Nephron (organoid): Measurements from ENCODE around the gene SLC1A6.

Experiments used
- H3K27ac Mint-ChIP-seq, 3 experiments: 2 replicates each; pipeline ENCODE4 v1.8.0; 2020; ENCODE audit warnings: mixed read lengths in 3 of 3, mild to moderate bottlenecking in 2 of 3, moderate library complexity in 1 of 3
- H3K27me3 Mint-ChIP-seq: 2 replicates; pipeline ENCODE4 v1.8.0; 2021; ENCODE audit warnings: low read depth, mild to moderate bottlenecking, moderate library complexity, mixed read lengths
- H3K36me3 Mint-ChIP-seq: 2 replicates; pipeline ENCODE4 v1.8.0; 2020; ENCODE audit warnings: low read depth, mixed read lengths
- H3K4me1 Mint-ChIP-seq: 2 replicates; pipeline ENCODE4 v1.8.0; 2020; ENCODE audit warnings: mixed read lengths
- H3K4me3 Mint-ChIP-seq, 3 experiments: 2 replicates each; pipeline ENCODE4 v1.8.0; 2020; ENCODE audit warnings: mild to moderate bottlenecking in 3 of 3, mixed read lengths in 3 of 3, moderate library complexity in 2 of 3
- H3K9me3 Mint-ChIP-seq: 2 replicates; pipeline ENCODE4 v1.8.0; 2020; ENCODE audit warnings: mixed read lengths
- CTCF ChIP-seq, 3 experiments: fragments of 200-600 bp; sonication (generic); IDR thresholded peaks; one replicate each; pipeline ENCODE4 v1.5.0; 2021; ENCODE audit warnings: antibody characterized with exemption in 3 of 3; ENCODE audit not compliant: unreplicated experiment in 3 of 3

The SLC1A6 gene

DNA sequence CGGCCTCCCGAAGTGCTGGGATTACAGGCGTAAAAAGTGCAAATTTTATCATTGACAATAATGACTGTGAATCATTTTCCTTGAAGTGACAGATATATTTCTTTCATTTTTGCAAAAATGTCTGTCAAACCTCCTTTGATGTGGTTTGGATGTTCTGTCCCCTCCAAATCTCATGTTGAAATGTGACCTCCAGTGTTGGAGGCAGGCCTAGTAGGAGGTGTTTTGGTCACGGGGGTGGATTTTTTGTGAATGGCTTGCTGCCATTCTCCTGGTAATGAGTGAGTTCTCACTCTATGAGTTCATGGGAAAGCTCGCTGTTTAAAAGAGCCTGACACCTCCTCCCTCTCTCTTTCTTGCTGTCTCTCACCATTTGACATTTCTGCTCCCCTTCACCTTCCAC lies 5.5 kb upstream of the SLC1A6 start:
- Mint-ChIP-seq H3K27me3 (peaks cover 61% of the 10 kb centered on the region), H3K4me3 (no peak overlapping the region), H3K4me1 (no peaks in the 10 kb centered on the region)

DNA sequence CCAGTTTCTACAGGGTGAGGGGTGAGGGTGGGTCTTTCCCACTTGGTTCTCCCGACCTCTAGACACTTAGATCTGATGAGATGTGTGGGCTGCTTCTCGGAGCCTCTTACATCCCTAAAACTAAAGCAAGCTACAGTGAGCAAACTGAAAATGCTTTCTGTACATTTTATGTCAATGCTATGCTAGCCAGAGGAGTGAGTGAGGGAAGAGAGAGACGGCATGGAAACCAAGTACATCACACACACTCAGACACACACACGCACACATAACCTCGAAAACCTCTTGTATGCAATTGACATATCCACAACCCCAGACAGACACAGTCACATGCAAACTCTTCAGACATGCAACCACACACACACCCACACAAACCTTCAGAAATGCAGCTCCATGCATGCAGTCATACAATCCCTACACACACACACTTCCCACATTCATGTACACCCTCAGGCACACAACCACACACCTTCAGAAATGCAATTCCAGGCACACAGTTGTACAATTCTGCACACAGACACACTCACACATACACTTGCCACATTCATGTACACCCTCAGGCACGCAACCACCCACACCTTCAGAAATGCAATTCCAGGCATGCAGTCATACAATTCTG lies 1.4 kb downstream of the SLC1A6 start:
- Mint-ChIP-seq H3K27ac (no peak overlapping the region), H3K9me3 (no peaks in the 10 kb centered on the region), H3K4me1 (no peaks in the 10 kb centered on the region), H3K27me3 (peaks cover 49% of the 10 kb centered on the region), H3K4me3 (peak overlapping the region; percentile 83 to 84 (median 83)), H3K36me3 (no peaks in the 10 kb centered on the region)
- no peak for TF ChIP-seq CTCF (IDR thresholded peaks at IDR 0.05; ENCODE audit: unreplicated experiment in 3 of 3)

More for the DNA sequence above, 5.5 kb upstream of the SLC1A6 start:
- no peak for TF ChIP-seq CTCF (IDR thresholded peaks at IDR 0.05; ENCODE audit: unreplicated experiment in 3 of 3)
- H3K36me3 Mint-ChIP-seq = no peaks in the 10 kb centered on the region
- no peaks in the 10 kb centered on the region for H3K9me3 Mint-ChIP-seq
- no peak overlapping the region for H3K27ac Mint-ChIP-seq

DNA sequence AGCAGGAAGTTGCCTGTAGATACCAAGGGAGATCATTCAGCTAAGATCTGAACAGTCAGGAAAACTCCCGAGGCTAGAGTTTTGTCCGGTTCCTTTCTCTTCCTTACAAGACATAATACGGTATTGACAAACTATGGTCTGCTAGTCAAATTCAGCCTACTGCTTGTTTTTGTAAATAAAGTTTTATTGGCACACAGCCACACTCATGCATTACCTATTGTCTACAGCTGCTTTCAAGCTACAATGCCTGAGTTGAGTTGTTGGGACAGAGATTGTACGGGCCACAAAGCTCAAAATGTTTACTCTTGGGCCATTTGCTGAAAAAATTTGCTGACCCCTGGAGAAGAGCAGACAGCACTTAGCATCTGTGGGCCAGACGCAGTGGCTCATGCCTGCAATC lies 2.5 kb downstream of the SLC1A6 start:
- no peak for TF ChIP-seq CTCF (IDR thresholded peaks at IDR 0.05; ENCODE audit: unreplicated experiment in 3 of 3)
- H3K4me1 Mint-ChIP-seq = no peaks in the 10 kb centered on the region
- no peaks in the 10 kb centered on the region for H3K9me3 Mint-ChIP-seq
- H3K4me3 Mint-ChIP-seq = no peak overlapping the region
- peaks cover 42% of the 10 kb centered on the region for H3K27me3 Mint-ChIP-seq
- H3K36me3 Mint-ChIP-seq = no peaks in the 10 kb centered on the region
- no peak overlapping the region for H3K27ac Mint-ChIP-seq

- Mint-ChIP-seq H3K9me3 (no peaks in the 10 kb centered on the region), H3K4me3 (no peak overlapping the region), H3K27ac (no peak overlapping the region), H3K27me3 (peaks cover 19% of the 10 kb centered on the region), H3K36me3 (peaks cover 3% of the 10 kb centered on the region), H3K4me1 (no peaks in the 10 kb centered on the region)
- TF ChIP-seq CTCF (IDR thresholded peaks at IDR 0.05; ENCODE audit: unreplicated experiment in 3 of 3) = no peak
These were observed 5.2 kb downstream of the SLC1A6 start for GRCh38 chr19:14974488-14974887.

DNA sequence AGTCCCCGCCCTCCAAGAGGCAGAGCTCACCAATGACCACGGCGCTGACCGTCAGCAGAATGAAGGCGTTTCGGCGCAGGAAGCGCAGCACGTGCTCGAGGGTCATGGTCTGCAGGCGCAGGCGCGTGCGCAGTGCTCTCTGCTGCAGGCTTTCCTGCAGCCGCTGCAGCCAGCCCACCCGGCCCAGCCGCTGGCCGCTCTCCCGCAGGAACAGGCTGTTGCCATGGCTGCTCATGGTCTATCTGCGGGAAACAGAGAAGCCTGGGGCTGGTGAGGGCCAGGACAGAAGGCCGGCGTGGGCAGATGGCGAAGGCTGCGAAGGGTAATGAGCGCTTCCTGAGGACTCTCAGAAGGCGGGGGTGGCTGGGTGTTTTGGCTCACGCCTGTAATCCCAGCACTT lies 7.0 kb downstream of the SLC1A6 start:
- no peak for TF ChIP-seq CTCF (IDR thresholded peaks at IDR 0.05; ENCODE audit: unreplicated experiment in 3 of 3)
- H3K27ac Mint-ChIP-seq = no peak overlapping the region
- H3K9me3 Mint-ChIP-seq = no peaks in the 10 kb centered on the region
- no peaks in the 10 kb centered on the region for H3K4me1 Mint-ChIP-seq
- peaks cover 4% of the 10 kb centered on the region for H3K27me3 Mint-ChIP-seq
- H3K4me3 Mint-ChIP-seq = no peak overlapping the region
- H3K36me3 Mint-ChIP-seq = peaks cover 5% of the 10 kb centered on the region

- H3K27me3 Mint-ChIP-seq = no peaks in the 10 kb centered on the region
- no peak overlapping the region for H3K4me3 Mint-ChIP-seq
- no peak for TF ChIP-seq CTCF (IDR thresholded peaks at IDR 0.05; ENCODE audit: unreplicated experiment in 3 of 3)
- no peaks in the 10 kb centered on the region for H3K9me3 Mint-ChIP-seq
- H3K4me1 Mint-ChIP-seq = no peaks in the 10 kb centered on the region
- H3K27ac Mint-ChIP-seq = no peak overlapping the region
- H3K36me3 Mint-ChIP-seq = peaks cover 5% of the 10 kb centered on the region
These were observed 8.2 kb downstream of the SLC1A6 start for GRCh38 chr19:14971474-14971873.
